ENCODE results near the gene LRRN2. TPM values are rescaled to one million over a fixed set of nuclear protein-coding genes. Genes with fewer than 3 reads are reported as not detected.
A peak's percentile ranks its signal among the peaks of the same experiment; 100 is the strongest.

Gene LRRN2
- total and polyA plus RNA-seq, 9 of the 15 experiments (the other 6 are each of a cell fraction or from before 2014, with no cell fraction given) = 0.05 TPM; not detected in 8

GRCh38 chr1:204711103-204711946 is 25.8 kb upstream of the LRRN2 start (continued):
- TF ChIP-seq ZNF143 (CRISPR knock-in tag; IDR thresholded peaks at IDR 0.05) = no peak
- peak; percentile 77 for TF ChIP-seq ZNF740 (CRISPR knock-in tag; IDR thresholded peaks at IDR 0.05)
- TF ChIP-seq ZNF740 (tag; IDR thresholded peaks at IDR 0.05) = 0 out of 4 replicates have a peak, but pooled peaks of 1 of the 2 experiments have one; percentile 18
- TF ChIP-seq ZNF174 (CRISPR knock-in tag; IDR thresholded peaks at IDR 0.05) = no peak
- TF ChIP-seq SIN3A (IDR thresholded peaks at IDR 0.05; ENCODE audit: borderline replicate concordance in 2 of 2, control insufficient read depth in 1 of 2, low read depth in 2 of 2, low read length in 2 of 2) = no peak
- TF ChIP-seq RBM14 (IDR thresholded peaks at IDR 0.05; ENCODE audit: borderline replicate concordance, insufficient read depth, low read depth, low read length) = no peak
- 0 out of 2 replicates have a peak, but pooled peaks have one; percentile 26 for TF ChIP-seq MEF2A (IDR thresholded peaks at IDR 0.05; ENCODE audit: control insufficient read depth, low read depth, low read length)
- 0 out of 2 replicates have a peak, but pooled peaks have one; percentile 57 for TF ChIP-seq ZBTB9 (CRISPR knock-in tag; IDR thresholded peaks at IDR 0.05)
- TF ChIP-seq NCOA2 (IDR thresholded peaks at IDR 0.05; ENCODE audit: partially characterized antibody in 2 of 2) = peak in 1 of 2 experiments; percentile 79
- TF ChIP-seq ZNF766 (CRISPR knock-in tag; conservative IDR thresholded peaks at IDR 0.05) = peak; percentile 93
- TF ChIP-seq TSC22D4 (tag; IDR thresholded peaks at IDR 0.05) = no peak
- TF ChIP-seq HMGN3 (IDR thresholded peaks at IDR 0.05; ENCODE audit: borderline replicate concordance, extremely low read depth, insufficient read length, low read depth, low read length) = peak; percentile 96
- TF ChIP-seq OTX1 (CRISPR knock-in tag; IDR thresholded peaks at IDR 0.05) = no peak; the same call in 1 of the 2 replicates
- no peak; the same call in 1 of the 2 replicates for TF ChIP-seq EZH2 (IDR thresholded peaks at IDR 0.05; ENCODE audit: borderline replicate concordance, low read depth, low read length)
- TF ChIP-seq ZNF217 (CRISPR knock-in tag; IDR thresholded peaks at IDR 0.05) = no peak
- peak; percentile 95; the same call in 1 of the 2 replicates for TF ChIP-seq CTBP1 (IDR thresholded peaks at IDR 0.05; ENCODE audit: borderline replicate concordance)
- TF ChIP-seq GMEB1 (CRISPR knock-in tag; IDR thresholded peaks at IDR 0.05) = peak; percentile 56
- TF ChIP-seq STAG1 (CRISPR knock-in tag; IDR thresholded peaks at IDR 0.05; ENCODE audit: borderline replicate concordance) = no peak
- no peak for TF ChIP-seq GTF2E2 (tag; IDR thresholded peaks at IDR 0.05)
- TF ChIP-seq CC2D1A (IDR thresholded peaks at IDR 0.05) = peak; percentile 94
- no peak for TF ChIP-seq PCBP2 (IDR thresholded peaks at IDR 0.05; ENCODE audit: low read depth, low read length, poor library complexity, severe bottlenecking)
- TF ChIP-seq CBX3 (IDR thresholded peaks at IDR 0.05; ENCODE audit: borderline replicate concordance in 1 of 2, low read length in 2 of 2) = peak in 1 of 2 experiments; percentile 26; a peak in 1 of 3 replicates
- TF ChIP-seq CHD4 (IDR thresholded peaks at IDR 0.05; ENCODE audit: insufficient read depth, insufficient replicate concordance, low read depth, low read length, poor library complexity, severe bottlenecking) = peak; percentile 93

Measured in K562 (cell line).